Activated naive CD8-positive, alpha-beta T cell treated with anti-CD3 and anti-CD28 coated beads, Interleukin-2, amount 10 ng/mL, durations not matched to agents 7 days and 5 days (primary cell): ENCODE results near the gene NUP153. TPM values are rescaled to one million over a fixed set of nuclear protein-coding genes. Genes with fewer than 3 reads are reported as not detected.
A peak's percentile ranks its signal among the peaks of the same experiment; 100 is the strongest.
"Not testable (repeated sequence)": the region's sequence is repeated elsewhere in the genome, so short reads cannot be mapped to it uniquely, and the experiment has no call there.

Source experiments
- ATAC-seq: fragments of 150-1000 bp; cut with Tn5 transposase; one replicate; pipeline ENCODE4 v1.10.0; 2021; ENCODE audit warnings: low read depth, moderate library complexity
- POLR2A ChIA-PET: fragments of 350-600 bp; sonication (Branson Sonifier 250); formaldehyde crosslinking; loops from one replicate; lab custom pipeline; 2021; ENCODE audit warnings: antibody characterized with exemption; lab: Charles Lee
- DNase-seq: peaks from one replicate; pipeline ENCODE4 v3.0.0; 2021
- H3K27ac Mint-ChIP-seq: one replicate; pipeline ENCODE4 v1.8.0; 2022; ENCODE audit warnings: mild to moderate bottlenecking, mixed read lengths
- H3K27me3 Mint-ChIP-seq: one replicate; pipeline ENCODE4 v1.8.0; 2022; ENCODE audit warnings: mild to moderate bottlenecking, moderate library complexity, mixed read lengths
- H3K36me3 Mint-ChIP-seq: one replicate; pipeline ENCODE4 v1.8.0; 2021; ENCODE audit warnings: mild to moderate bottlenecking, mixed read lengths
- H3K4me1 Mint-ChIP-seq: one replicate; pipeline ENCODE4 v1.8.0; 2021; ENCODE audit warnings: mixed read lengths
- H3K4me3 Mint-ChIP-seq: one replicate; pipeline ENCODE4 v1.8.0; 2022; ENCODE audit warnings: mild to moderate bottlenecking, moderate library complexity, mixed read lengths
- H3K9me3 Mint-ChIP-seq: one replicate; pipeline ENCODE4 v1.8.0; 2021; ENCODE audit warnings: mixed read lengths
- total RNA-seq, 2 experiments: library from RNA; stranded (reverse); gene quantifications; one replicate each; pipeline ENCODE4 v1.2.3, GENCODE V29; 2021

Gene NUP153
- total RNA-seq, 2 experiments from 2014 or later, result 67.6 to 68.5 TPM

- POLR2A ChIA-PET, result interaction anchor here (0.7 to 3.5 kb wide), 7 partner anchors 31 to 901 kb away, joined by 3 to 39 read pairs (median 7); partner anchors contain the start of genes DEK and NUP153
- Mint-ChIP-seq H3K4me1 (peaks cover 24% of the 10 kb centered on the region), H3K27me3 (no peaks in the 10 kb centered on the region), H3K9me3 (no peaks in the 10 kb centered on the region), H3K4me3 (peak overlapping the region; percentile 96), H3K36me3 (peaks cover 23% of the 10 kb centered on the region), H3K27ac (peak overlapping the region; percentile 95)
- DNase-seq (no peak), ATAC-seq (no peak)
Measured at GRCh38 chr6:17601386-17601703, 105.4 kb downstream of the NUP153 start.

GRCh38 chr6:17600527-17601385 lies 106.0 kb downstream of the NUP153 start:
- POLR2A ChIA-PET, result interaction anchor here (0.6 to 3.5 kb wide), 14 partner anchors 11 to 900 kb away, joined by 3 to 39 read pairs (median 4); partner anchors contain the start of genes DEK, NUP153 and TPMT
- no peaks in the 10 kb centered on the region for H3K9me3 Mint-ChIP-seq
- peak; percentile 63 for ATAC-seq
- H3K27ac Mint-ChIP-seq, result peak overlapping the region; percentile 95
- H3K4me3 Mint-ChIP-seq, result peak overlapping the region; percentile 96
- H3K36me3 Mint-ChIP-seq, result peaks cover 20% of the 10 kb centered on the region
- peak; percentile 72 for DNase-seq
- no peaks in the 10 kb centered on the region for H3K27me3 Mint-ChIP-seq
- peaks cover 24% of the 10 kb centered on the region for H3K4me1 Mint-ChIP-seq

- Mint-ChIP-seq H3K36me3 (peaks cover 16% of the 10 kb centered on the region), H3K27ac (peak within 1 kb of the TSS; percentile 95), H3K27me3 (no peaks in the 10 kb centered on the region), H3K9me3 (no peaks in the 10 kb centered on the region), H3K4me1 (peaks cover 24% of the 10 kb centered on the region), H3K4me3 (peak within 1 kb of the TSS; percentile 96)
- peak; percentile 88 for ATAC-seq
- peak; percentile 97 for DNase-seq
- POLR2A ChIA-PET, result interaction anchor here (0.6 to 3.5 kb wide), 15 partner anchors 10 to 665 kb away, joined by 3 to 39 read pairs (median 4); partner anchors contain the start of genes DEK, NUP153 and TPMT
Measured at GRCh38 chr6:17599877-17600526, 106.7 kb downstream of the NUP153 start, which contains the start of gene FAM8A1. FAM8A1 (plus strand) TSS chr6:17600302; CDS start chr6:17600410, 108 bp downstream.

GRCh38 chr6:17596085-17596484 lies 110.6 kb downstream of the NUP153 start:
- Mint-ChIP-seq H3K4me1 (peaks cover 8% of the 10 kb centered on the region), H3K9me3 (no peaks in the 10 kb centered on the region), H3K27ac (no peak overlapping the region), H3K4me3 (no peak overlapping the region), H3K27me3 (no peaks in the 10 kb centered on the region), H3K36me3 (no peaks in the 10 kb centered on the region)
- POLR2A ChIA-PET, result no interaction called here
- no peak for DNase-seq
- ATAC-seq, result no peak

- POLR2A ChIA-PET, result no interaction called here
- Mint-ChIP-seq H3K4me1 (peaks cover 19% of the 10 kb centered on the region), H3K4me3 (no peak overlapping the region), H3K27ac (no peak overlapping the region), H3K27me3 (no peaks in the 10 kb centered on the region), H3K9me3 (no peaks in the 10 kb centered on the region), H3K36me3 (no peaks in the 10 kb centered on the region)
- ATAC-seq, result no peak
- no peak for DNase-seq
Measured at GRCh38 chr6:17593246-17593645, 113.5 kb downstream of the NUP153 start.

- DNase-seq (no peak), ATAC-seq (no peak)
- no peaks in the 10 kb centered on the region for H3K27me3 Mint-ChIP-seq
- no peak overlapping the region for H3K4me3 Mint-ChIP-seq
- H3K4me1 Mint-ChIP-seq, result peaks cover 19% of the 10 kb centered on the region
- no peak overlapping the region for H3K27ac Mint-ChIP-seq
- no peaks in the 10 kb centered on the region for H3K36me3 Mint-ChIP-seq
- no peaks in the 10 kb centered on the region for H3K9me3 Mint-ChIP-seq
- POLR2A ChIA-PET, result no interaction called here
Measured at GRCh38 chr6:17591287-17591686, 115.4 kb downstream of the NUP153 start.

- Mint-ChIP-seq H3K27me3 (no peaks in the 10 kb centered on the region), H3K9me3 (no peaks in the 10 kb centered on the region), H3K27ac (peak overlapping the region; percentile 32), H3K4me1 (peaks cover 19% of the 10 kb centered on the region), H3K4me3 (no peak overlapping the region), H3K36me3 (no peaks in the 10 kb centered on the region)
- POLR2A ChIA-PET, result interaction anchor here (0.5 to 1.8 kb wide), 3 partner anchors 11 to 167 kb away, joined by 3 to 10 read pairs (median 3); partner anchors contain the start of genes FAM8A1 and NUP153
- ATAC-seq (peak; percentile 88), DNase-seq (no peak)
Measured at GRCh38 chr6:17589406-17590096, 117.2 kb downstream of the NUP153 start.

- POLR2A ChIA-PET, result no interaction called here
- Mint-ChIP-seq H3K27ac (no peak overlapping the region), H3K4me1 (peaks cover 23% of the 10 kb centered on the region), H3K9me3 (no peaks in the 10 kb centered on the region), H3K36me3 (no peaks in the 10 kb centered on the region), H3K27me3 (no peaks in the 10 kb centered on the region), H3K4me3 (no peak overlapping the region)
- DNase-seq (no peak), ATAC-seq (no peak)
Measured at GRCh38 chr6:17588011-17588410, 118.7 kb downstream of the NUP153 start.

- H3K4me3 Mint-ChIP-seq, H3K9me3 Mint-ChIP-seq, H3K36me3 Mint-ChIP-seq, POLR2A ChIA-PET, ATAC-seq, DNase-seq, H3K27me3 Mint-ChIP-seq, H3K27ac Mint-ChIP-seq: not testable (repeated sequence)
- peaks cover 23% of the 10 kb centered on the region for H3K4me1 Mint-ChIP-seq
Measured at GRCh38 chr6:17586623-17587022, 120.1 kb downstream of the NUP153 start.

- peaks cover 19% of the 10 kb centered on the region for H3K4me1 Mint-ChIP-seq
- peak; percentile 24 for ATAC-seq
- DNase-seq, result no peak
- no peak overlapping the region for H3K27ac Mint-ChIP-seq
- no peaks in the 10 kb centered on the region for H3K9me3 Mint-ChIP-seq
- H3K27me3 Mint-ChIP-seq, result peaks cover 9% of the 10 kb centered on the region
- no peak overlapping the region for H3K4me3 Mint-ChIP-seq
- POLR2A ChIA-PET, result no interaction called here
- H3K36me3 Mint-ChIP-seq, result no peaks in the 10 kb centered on the region
Measured at GRCh38 chr6:17585766-17586490, 120.8 kb downstream of the NUP153 start.

GRCh38 chr6:17584241-17584803 lies 122.4 kb downstream of the NUP153 start:
- Mint-ChIP-seq H3K27me3 (peaks cover 9% of the 10 kb centered on the region), H3K27ac (no peak overlapping the region), H3K36me3 (no peaks in the 10 kb centered on the region), H3K9me3 (no peaks in the 10 kb centered on the region), H3K4me1 (peaks cover 7% of the 10 kb centered on the region), H3K4me3 (no peak overlapping the region)
- POLR2A ChIA-PET, result interaction anchor here (0.6 kb wide), 1 partner anchor 119 kb away, joined by 5 read pairs; no protein-coding TSS in a partner anchor
- DNase-seq (no peak), ATAC-seq (peak; percentile 56)

GRCh38 chr6:17583811-17584210 lies 122.9 kb downstream of the NUP153 start:
- POLR2A ChIA-PET, result interaction anchor here (0.6 kb wide), 1 partner anchor 119 kb away, joined by 5 read pairs; no protein-coding TSS in a partner anchor
- Mint-ChIP-seq H3K4me1 (peaks cover 5% of the 10 kb centered on the region), H3K36me3 (no peaks in the 10 kb centered on the region), H3K4me3 (no peak overlapping the region), H3K9me3 (no peaks in the 10 kb centered on the region), H3K27ac (no peak overlapping the region), H3K27me3 (peaks cover 11% of the 10 kb centered on the region)
- DNase-seq, result no peak
- no peak for ATAC-seq
